ENCODE results near the gene MOCS1.

The MOCS1 gene

GRCh38 chr6:39923394-39923793 is 10.9 kb downstream of the MOCS1 start:
- no peak for DNase-seq

DNA sequence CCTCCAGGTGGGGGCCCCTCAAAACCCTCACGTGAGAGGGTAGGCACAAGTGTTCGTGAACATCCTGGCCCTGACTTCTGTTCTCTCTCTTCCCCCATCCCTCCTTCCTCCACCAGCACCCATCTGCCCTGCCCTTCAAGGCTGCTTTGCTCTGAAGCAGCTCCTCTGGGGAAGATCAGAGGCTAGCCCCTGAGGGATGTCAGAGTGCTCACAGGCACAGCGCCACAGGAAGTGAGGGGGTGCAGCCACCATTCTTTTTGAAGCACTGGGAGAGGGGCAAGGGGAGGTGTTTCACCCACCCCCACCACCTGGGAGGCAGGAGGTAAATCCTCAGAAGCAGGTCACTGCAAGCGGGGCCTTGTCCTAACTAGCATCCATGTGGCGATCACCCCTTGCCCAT is 11.4 kb downstream of the MOCS1 start:
- no peak for DNase-seq

- DNase-seq = no peak
Observed at GRCh38 chr6:39920157-39920556, 14.1 kb downstream of the MOCS1 start.

- no peak for DNase-seq
Observed at GRCh38 chr6:39918831-39919230, 15.4 kb downstream of the MOCS1 start.

GRCh38 chr6:39917981-39918380 is 16.3 kb downstream of the MOCS1 start:
- DNase-seq = no peak

GRCh38 chr6:39917329-39917728 is 16.9 kb downstream of the MOCS1 start:
- DNase-seq = no peak

DNA sequence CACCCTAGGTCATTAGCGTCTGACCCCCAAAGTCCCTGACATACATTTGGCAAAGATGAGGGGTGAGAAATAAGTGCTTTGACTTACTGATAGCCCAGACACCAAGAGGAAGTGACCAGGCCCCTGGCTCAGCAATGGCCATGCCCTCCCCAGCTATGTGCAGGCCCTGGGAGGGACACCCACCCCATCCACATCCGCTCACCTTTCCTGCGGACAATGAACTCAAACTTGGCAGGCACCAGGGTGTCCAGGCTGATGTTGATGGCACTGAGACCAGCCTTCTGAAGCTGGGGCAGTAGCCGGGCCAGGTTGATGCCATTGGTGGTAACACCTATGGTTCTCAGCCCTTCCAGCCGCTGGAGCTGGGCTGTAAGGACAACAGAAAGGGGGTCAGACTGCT is 18.4 kb downstream of the MOCS1 start:
- no peak for DNase-seq

- DNase-seq = no peak
Observed at GRCh38 chr6:39914239-39914638, 20.0 kb downstream of the MOCS1 start.

- no peak for DNase-seq
Observed at GRCh38 chr6:39913391-39913916, 20.8 kb downstream of the MOCS1 start.

DNA sequence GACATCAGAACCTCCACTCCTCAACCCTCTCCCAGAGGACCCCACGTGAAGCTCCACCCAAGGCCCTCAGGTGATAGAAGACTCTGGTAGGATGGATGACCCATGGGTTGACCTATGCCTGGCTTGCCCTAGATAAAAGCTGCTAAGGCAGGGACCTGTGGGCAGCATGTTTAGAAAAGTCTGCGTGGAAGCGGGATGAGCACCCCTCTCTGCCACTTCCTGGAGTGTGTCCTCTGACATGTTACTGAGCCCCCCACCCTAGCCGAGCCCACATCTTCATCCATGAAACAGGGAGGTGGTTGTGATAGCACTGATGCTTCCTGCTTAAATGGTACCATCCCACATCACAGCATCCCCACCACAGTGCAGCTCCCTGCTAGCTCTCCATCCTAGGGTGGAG is 21.8 kb downstream of the MOCS1 start:
- DNase-seq = no peak

- no peak for DNase-seq
Observed at GRCh38 chr6:39911513-39912125, 22.6 kb downstream of the MOCS1 start.

DNA sequence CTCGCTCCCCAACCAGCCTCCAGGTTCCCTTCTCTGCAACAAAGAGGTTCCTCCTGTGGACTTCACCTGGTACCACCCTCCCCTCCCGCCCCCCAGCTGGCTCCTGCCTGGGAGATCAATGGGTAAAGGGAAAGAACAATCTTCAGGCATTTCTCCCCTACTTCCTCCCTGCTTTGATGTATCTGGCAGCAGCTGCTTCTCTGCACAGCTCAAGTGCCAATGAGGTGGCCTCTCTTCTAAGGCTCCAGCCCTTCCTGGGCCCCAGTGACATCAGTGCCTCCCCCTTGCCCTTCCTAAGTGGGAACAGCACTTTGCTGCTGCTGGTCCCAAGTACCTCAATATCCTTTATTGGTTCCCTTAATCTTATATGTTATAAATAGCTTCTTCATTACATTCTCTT is 23.5 kb downstream of the MOCS1 start:
- no peak for DNase-seq

- no peak for DNase-seq
Observed at GRCh38 chr6:39910164-39910563, 24.1 kb downstream of the MOCS1 start.

DNA sequence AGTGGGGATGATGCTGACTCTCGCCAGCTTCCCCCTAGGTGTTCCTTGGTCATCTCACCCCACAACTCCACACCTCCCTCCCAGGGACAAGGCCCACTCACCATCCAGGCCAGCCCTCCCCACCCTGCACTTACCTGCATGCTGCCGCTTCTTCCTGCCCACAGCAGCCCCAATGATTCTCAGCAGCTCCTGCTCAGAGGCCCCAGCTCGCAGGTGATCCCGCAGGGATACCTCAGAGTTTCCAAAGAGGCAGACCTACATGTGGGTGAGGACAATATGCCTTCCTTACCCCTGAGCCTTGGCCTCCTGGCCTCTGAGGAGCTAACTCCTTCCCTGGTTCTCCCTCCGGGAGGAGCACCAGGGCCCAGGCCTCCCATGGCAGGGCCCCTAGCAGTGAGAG is 24.6 kb downstream of the MOCS1 start:
- DNase-seq = no peak

DNA sequence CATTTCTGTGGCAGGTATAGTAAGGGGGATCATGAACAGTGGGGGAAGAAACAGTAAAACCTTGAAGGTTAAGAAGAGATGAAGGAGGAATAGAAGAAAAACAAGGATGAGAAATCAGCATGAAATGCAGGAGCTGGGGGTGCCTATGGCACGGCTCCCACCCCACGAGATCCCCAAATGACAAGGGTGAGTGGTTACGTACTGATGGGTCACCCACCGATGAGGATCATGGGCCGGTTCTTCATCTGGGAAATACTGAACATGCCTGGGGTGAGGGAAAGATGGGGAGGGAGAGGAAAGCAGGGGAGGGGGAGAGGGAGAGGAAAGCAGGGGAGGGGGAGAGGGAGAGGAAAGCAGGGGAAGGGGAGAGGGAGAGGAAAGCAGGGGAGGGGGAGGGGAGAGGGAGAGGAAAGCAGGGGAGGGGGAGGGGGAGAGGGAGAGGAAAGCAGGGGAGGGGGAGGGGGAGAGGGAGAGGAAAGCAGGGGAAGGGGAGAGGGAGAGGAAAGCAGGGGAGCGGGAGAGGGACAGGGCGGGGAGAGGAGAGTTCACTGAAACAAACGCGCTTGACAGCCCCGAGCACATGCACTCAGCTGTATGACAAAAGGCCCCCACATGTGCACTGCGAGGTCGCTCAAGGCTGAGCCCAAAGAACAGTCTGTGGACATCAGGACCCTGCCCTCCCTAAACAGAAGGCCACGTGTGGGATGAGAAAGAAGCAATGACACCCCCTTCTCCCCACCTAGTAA is 25.3 kb downstream of the MOCS1 start:
- DNase-seq = no peak

- no peak for DNase-seq
Observed at GRCh38 chr6:39907871-39908575, 26.2 kb downstream of the MOCS1 start.

DNA sequence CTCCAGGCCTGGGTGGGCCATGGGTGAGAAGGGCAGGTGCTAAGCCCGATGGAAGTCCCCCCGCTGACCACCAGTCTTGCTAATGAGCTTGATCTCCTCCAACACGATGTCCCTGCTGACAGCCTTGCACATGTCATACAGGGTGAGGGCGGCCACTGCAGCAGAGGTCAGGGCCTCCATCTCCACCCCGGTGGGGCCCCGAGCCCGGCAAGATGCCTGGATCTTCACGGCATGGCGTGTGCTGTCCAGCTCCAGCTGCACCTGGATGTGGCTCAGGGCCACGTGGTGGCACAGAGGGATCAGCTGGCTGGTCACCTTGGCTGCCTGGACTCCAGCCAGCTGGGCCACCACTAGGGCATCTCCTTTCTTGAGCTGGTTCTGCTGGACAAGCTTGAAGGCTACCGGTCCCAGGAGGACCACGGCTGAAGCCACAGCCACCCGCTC is 27.9 kb downstream of the MOCS1 start:
- no peak for DNase-seq

DNA sequence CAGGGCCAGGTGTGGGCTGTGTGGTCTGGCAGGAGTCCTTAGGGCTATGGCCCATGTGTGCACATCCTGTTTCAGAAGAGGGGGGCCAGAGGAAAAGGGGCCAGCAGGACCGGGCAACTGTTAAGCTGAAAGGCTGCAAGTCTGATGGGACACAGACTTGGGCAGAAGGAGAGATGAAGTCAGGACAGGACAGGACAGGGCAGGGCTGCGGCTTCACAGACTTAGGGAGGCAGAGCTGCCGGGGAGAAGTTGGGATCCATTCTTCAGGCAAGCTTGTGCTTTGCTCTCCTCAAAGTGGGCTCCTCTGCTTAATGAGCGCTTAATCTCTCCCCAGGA is 28.7 kb downstream of the MOCS1 start:
- DNase-seq = no peak

GRCh38 chr6:39904946-39905639 is 29.2 kb downstream of the MOCS1 start:
- no peak for DNase-seq

GRCh38 chr6:39903656-39904055 is 30.6 kb downstream of the MOCS1 start:
- DNase-seq = no peak

GRCh38 chr6:39902786-39903465 is 31.3 kb downstream of the MOCS1 start:
- no peak for DNase-seq

DNA sequence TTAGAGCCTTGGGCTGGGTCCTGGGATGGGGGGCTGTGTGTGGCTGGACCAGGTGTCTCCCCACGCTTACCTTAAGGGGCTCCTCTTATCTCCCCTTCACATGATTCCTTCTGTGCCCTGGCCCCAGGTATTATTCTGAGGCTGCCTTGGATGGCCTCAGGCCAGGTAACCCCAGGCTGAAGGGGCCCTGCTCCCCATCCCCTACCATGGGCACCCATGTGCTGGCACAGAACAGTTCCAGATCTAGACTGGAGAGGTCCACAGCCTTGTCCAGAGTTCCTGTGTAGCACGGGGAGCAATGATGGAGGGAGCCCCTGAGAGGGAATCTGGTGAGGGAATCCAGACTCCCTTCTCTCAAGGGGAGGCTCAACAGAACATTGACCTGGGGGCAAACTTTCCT is 32.1 kb downstream of the MOCS1 start:
- no peak for DNase-seq

DNA sequence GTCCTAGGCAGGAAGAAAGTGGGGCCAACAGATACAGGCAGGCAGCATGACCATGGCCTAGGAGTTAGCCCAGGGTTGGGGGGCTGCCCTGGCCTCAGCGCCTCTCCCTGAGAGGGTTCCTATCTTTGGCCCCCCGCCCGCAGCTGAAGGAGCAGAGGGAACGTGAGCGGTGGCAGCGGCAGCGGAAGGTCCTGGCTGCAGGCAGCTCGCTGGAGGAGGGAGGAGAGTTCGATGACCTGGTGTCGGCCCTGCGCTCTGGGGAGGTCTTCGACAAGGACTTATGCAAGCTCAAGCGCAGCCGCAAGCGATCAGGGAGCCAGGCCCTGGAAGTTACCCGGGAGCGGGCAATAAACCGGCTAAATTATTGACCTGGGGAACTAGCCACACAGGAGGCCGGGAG is 32.6 kb downstream of the MOCS1 start:
- DNase-seq = no peak
